Fibroblast of pulmonary artery (primary cell): ENCODE data around the gene DNAJC8.

Experiments
- DNase-seq: peaks from one replicate; pipeline ENCODE4 v3.0.0-alpha.2; 2010; ENCODE audit warnings: low read depth
- H3K4me3 ChIP-seq: replicated peaks from 2 replicates; pipeline ENCODE4 v1.5.1; 2011; ENCODE audit warnings: low read depth, mild to moderate bottlenecking, control low read depth, low read length, moderate library complexity
- TF ChIP-seq, protein P1 (sequence below): IDR thresholded peaks from 2 replicates; pipeline ENCODE4 v1.5.1; 2011; ENCODE audit warnings: mild to moderate bottlenecking, control low read depth, low read length, inconsistent platforms; ENCODE audit errors: missing control alignments

The DNAJC8 gene

DNA sequence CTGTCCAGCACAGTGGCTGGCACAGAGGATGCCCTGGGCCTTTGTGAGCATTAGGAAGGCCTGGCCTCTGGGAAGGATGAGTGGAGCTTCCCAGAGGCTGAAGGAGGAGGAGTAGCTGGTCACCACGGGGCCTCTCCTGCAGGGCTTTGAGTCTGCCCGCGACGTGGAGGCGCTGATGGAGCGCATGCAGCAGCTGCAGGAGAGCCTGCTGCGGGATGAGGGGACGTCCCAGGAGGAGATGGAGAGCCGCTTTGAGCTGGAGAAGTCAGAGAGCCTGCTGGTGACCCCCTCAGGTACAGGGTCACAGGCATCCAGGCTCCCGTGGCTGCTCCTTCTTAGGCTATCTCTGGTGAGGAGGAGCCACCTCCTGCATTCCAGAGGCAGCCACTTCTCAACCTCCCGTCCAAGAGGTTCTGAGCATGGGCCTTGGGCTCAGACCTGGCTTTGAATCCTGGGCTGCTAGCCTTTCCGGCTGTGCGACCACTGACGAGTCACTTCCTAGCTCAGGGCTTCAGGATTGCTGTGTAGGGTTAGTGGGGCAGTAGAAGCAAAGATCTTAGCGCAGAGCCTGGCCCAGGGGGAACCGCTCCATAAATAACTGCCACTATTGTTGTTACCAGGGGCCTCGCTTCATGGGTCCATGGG, 40.5 kb upstream of the DNAJC8 start:
- TF ChIP-seq, protein P1, sequence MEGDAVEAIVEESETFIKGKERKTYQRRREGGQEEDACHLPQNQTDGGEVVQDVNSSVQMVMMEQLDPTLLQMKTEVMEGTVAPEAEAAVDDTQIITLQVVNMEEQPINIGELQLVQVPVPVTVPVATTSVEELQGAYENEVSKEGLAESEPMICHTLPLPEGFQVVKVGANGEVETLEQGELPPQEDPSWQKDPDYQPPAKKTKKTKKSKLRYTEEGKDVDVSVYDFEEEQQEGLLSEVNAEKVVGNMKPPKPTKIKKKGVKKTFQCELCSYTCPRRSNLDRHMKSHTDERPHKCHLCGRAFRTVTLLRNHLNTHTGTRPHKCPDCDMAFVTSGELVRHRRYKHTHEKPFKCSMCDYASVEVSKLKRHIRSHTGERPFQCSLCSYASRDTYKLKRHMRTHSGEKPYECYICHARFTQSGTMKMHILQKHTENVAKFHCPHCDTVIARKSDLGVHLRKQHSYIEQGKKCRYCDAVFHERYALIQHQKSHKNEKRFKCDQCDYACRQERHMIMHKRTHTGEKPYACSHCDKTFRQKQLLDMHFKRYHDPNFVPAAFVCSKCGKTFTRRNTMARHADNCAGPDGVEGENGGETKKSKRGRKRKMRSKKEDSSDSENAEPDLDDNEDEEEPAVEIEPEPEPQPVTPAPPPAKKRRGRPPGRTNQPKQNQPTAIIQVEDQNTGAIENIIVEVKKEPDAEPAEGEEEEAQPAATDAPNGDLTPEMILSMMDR = no peak
- no peak for DNase-seq
- no peak overlapping the region for H3K4me3 ChIP-seq

DNA sequence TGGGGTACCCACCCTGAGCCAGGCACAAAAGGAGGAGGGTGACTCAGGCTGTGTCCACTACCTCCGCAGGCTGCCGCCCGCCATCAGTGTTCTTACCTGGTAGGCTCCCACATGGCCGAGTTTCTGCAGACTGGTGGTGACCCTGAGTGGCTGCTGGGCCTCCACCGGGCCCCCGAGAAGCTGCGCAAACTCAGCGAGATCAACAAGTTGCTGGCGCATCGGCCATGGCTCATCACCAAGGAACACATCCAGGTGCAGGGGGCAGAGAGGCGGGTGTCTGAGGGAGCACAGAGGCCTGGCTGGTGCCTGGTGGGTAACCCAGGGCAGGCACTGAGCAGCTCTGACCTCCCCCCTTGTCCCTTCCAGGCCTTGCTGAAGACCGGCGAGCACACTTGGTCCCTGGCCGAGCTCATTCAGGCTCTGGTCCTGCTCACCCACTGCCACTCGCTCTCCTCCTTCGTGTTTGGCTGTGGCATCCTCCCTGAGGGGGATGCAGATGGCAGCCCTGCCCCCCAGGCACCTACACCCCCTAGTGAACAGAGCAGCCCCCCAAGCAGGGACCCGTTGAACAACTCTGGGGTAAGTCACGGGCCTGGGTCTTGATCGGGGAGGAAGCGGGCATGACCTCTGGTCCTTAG, 39.5 kb upstream of the DNAJC8 start:
- TF ChIP-seq, protein P1 = no peak
- H3K4me3 ChIP-seq = no peak overlapping the region
- no peak for DNase-seq

DNA sequence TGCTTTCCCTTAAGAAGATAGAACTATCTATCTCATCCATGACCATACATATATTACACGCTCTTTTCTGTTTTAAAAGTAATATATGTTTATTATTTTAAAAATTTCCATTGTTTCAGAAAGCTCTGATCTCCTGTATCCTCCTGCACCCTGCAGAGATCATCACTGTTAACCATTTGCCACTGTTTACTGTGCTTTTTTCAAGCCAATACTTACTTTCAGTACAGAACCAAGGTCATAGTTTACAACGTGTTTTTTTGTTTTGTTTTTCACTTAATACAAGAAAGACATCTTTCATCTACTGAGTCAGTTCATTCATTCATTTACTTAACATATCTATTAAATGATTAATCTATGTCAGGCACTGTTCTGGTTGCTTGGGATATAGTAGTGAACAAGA, 36.7 kb upstream of the DNAJC8 start:
- DNase-seq = no peak
- H3K4me3 ChIP-seq = no peak overlapping the region
- TF ChIP-seq, protein P1 = no peak

DNA sequence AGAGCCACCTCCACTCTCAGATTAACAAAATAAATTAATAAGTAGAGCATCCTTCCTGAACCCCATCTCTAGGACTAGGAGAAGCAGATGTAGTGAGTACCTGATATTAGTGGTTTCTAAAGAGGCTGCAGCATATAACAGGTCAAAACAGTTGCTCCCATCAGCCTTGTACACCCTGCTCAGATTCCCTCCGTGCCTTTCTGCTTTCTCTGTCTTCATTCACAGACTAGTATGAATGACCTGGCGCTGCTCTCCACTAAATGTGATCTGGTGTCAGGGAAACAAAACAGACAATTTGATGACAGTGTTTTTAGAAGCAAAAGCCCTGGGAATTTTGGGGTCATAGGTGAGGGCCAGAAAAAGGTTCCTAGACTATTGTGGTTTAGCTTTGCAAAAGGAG, 34.8 kb upstream of the DNAJC8 start:
- no peak overlapping the region for H3K4me3 ChIP-seq
- DNase-seq = no peak
- TF ChIP-seq, protein P1 = no peak

DNA sequence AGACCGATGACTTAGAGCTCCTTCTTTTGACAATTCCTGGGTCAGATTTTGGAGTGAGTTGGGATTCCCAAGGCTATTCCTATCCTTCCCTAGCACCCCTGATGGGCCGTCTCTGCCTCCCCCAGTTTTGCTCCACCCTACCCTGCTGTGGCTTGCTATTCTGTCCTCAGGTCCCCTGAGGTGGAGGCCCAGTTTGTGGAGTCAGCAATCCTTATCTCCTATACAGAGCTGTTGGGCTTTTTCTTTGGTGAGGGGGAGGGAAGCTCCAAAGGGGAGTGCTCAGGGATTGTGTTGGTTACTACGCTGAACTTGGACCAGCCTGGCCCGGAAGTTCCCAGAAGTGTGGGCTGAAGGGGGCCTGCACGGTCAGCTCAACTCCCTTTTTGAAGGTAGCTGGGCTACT, 34.1 kb upstream of the DNAJC8 start:
- peak; percentile 43 for DNase-seq
- TF ChIP-seq, protein P1 = no peak
- no peak overlapping the region for H3K4me3 ChIP-seq

DNA sequence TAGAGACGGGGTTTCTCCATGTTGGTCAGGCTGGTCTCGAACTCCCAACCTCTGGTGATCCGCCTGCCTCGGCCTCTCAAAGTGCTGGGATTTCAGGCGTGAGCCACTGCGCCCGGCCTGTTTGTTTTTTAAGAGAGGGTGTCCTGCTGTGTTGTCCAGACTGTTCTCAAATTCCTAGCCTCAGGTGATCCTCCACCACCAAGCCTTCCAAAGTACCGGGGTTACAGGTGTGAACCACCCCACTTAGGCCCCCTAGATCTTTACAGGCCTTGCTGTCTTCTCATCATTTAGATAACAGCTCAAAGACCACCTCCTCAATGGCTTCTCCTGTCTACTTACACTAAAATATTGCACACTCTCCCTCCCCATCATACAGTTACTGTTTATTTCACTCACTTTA, 32.7 kb upstream of the DNAJC8 start:
- no peak for DNase-seq
- H3K4me3 ChIP-seq = no peak overlapping the region
- TF ChIP-seq, protein P1 = no peak

DNA sequence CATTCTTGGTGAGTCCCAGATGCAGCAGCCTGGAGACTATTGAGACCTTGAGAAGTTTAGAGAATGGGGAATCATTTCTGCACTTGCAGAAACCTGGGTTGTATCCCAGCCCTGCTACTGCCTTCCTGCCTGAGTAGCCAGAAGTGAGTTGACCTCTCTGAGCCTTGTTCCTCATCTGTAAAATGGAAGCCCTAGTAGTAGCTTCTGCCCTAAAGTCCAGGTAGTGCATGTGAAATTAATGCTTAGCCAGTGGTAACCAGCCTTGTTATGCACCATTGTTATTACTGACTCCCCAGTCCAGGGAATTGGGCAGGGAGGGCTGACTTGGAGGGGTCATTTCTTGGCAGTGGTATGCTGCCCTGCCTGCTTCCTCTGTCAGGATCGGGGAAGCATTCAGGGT, 32.1 kb upstream of the DNAJC8 start:
- DNase-seq = no peak
- TF ChIP-seq, protein P1 = no peak
- no peak overlapping the region for H3K4me3 ChIP-seq
